ENCODE measurements around the gene LGALS3.

Gene LGALS3

GRCh38 chr14:55191203-55192053 lies 62.4 kb downstream of the LGALS3 start, which contains the start of gene DLGAP5:
Gene DLGAP5, minus strand, starts transcription at chr14:55191585. Its CDS starts 2,406 bp downstream, at chr14:55189179.
- DNase-seq = peak; percentile 91

- no peak for DNase-seq
Observed at GRCh38 chr14:55192054-55192621, 63.1 kb downstream of the LGALS3 start.

DNA sequence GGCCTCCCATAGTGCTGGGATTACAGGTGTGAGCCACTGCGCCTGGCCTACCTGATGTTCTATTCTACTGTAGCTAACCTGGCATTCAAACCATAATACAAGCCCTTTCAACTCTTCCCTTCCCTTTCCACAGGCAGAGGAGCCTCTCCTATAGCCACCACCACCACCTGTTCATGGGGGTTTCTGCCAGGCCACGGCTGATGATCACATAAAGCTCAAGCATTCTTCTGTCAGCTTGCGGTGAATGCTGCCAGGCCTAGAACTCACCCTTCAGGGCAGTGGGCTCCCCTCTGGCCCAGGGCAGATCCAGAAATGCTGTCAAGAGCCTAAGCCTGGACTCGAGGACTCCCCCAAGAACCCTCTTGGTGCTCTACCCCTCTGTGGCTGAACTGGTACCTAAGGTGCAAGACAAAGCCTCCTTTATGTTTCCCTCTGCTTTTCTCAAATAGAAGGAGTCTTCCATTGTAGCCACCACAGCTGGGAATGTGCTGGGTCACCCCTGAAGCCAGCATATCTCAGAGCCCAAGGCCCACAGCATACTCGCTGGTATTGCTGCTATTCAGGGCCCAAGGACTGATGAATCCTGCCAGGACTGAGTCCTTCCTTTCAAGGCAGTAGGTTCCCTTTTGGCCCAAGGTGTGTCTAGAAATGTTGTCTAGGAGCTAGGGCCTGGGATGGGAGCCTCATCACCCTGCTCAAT lies 65.8 kb downstream of the LGALS3 start:
- DNase-seq = no peak

All from stimulated activated naive CD4-positive, alpha-beta T cell treated with Interleukin-2 at 50 U/mL for 16 hours (primary cell).